Adrenal gland (tissue), 12 donors: ENCODE results near the gene TFDP1. TPM values are rescaled to one million over a fixed set of nuclear protein-coding genes. Genes with fewer than 3 reads are reported as not detected.

ENCODE experiments used
- DNase-seq, 7 donors: peaks; one replicate each; pipeline ENCODE4 v3.0.0-alpha.2; 2019 to 2020
- H3K27ac ChIP-seq, 5 donors: fragments of 200-600 bp; sonication (generic) in 4 of 5; 1 replicate in 3 of 5; 2 replicates in 2 of 5; pipeline versions ENCODE4 v1.5.1 to v1.8.0; 2016 to 2020; ENCODE audit warnings: mild to moderate bottlenecking in 1 of 5
- H3K27me3 ChIP-seq: fragments of 200-600 bp; 2 replicates; pipeline ENCODE4 v1.8.0; 2021
- H3K36me3 ChIP-seq, 2 donors: fragments of 200-600 bp; replicated peaks in 1 of 2; 1 replicate in 1 of 2; 2 replicates in 1 of 2; pipeline versions ENCODE4 v1.5.1 to v1.8.0; 2018 to 2022
- H3K4me1 ChIP-seq, 2 donors: fragments of 200-600 bp; replicated peaks in 1 of 2; 1 replicate in 1 of 2; 2 replicates in 1 of 2; pipeline versions ENCODE4 v1.5.1 to v1.8.0; 2018 to 2021
- H3K4me3 ChIP-seq, 4 donors: fragments of 200-600 bp; sonication (generic) in 3 of 4; one replicate each; pipeline ENCODE4 v1.5.1; 2016 to 2018
- H3K9me3 ChIP-seq, 3 donors: fragments of 200-600 bp; sonication (generic) in 1 of 3; replicated peaks in 1 of 3; 1 replicate in 2 of 3; 2 replicates in 1 of 3; pipeline versions ENCODE4 v1.5.1 to v1.8.0; 2016 to 2021
- CTCF ChIP-seq, 6 experiments: fragments of 450-650 bp in 4 of 6; fragments of 200-600 bp in 2 of 6; sonication (generic) in 1 of 6; IDR thresholded peaks; 1 replicate in 5 of 6; 2 replicates in 1 of 6; pipeline versions ENCODE4 v1.5.1 to v1.8.0; 2016 to 2021; ENCODE audit warnings: antibody characterized with exemption in 6 of 6, mild to moderate bottlenecking in 2 of 6, moderate library complexity in 1 of 6
- POLR2A ChIP-seq, 2 donors: fragments of 450-650 bp; IDR thresholded peaks; one replicate each; pipeline ENCODE4 v1.6.1; 2017; ENCODE audit warnings: antibody characterized with exemption in 2 of 2, mild to moderate bottlenecking in 2 of 2, moderate library complexity in 1 of 2
- WGBS, 4 donors: extraction: QIAGEN DNeasy Blood & Tissue Kit in 2 of 4; methylation state at CpG; one replicate each; pipeline versions ENCODE4 v1.1.5 to v1.1.7; 2013 to 2017; 5-methylcytosine and 5-hydroxymethylcytosine counted together
- intact Hi-C, 2 donors: fragments of 100-400 bp; cut with DNase I; formaldehyde crosslinking; loops; one replicate each; pipeline versions ENCODE4 v1.14.1 to v1.15.0; 2022 to 2023
- polyA plus RNA-seq, 3 donors: library from polyadenylated mRNA; stranded (reverse); fragments of 200-250 nt in 2 of 3; fragments of 350-450 nt in 1 of 3; fragmentation: Illumina TruSeq in 1 of 3; extraction: RNeasy Lipid Tissue Mini Kit (QIAGEN cat#74804) in 1 of 3; gene quantifications; one replicate each; pipeline ENCODE4 v1.2.3, GENCODE V29; 2013 to 2014
- total RNA-seq, 9 donors: library from RNA; depleted of rRNA in 4 of 9; stranded (reverse); fragments of >200 nt in 4 of 9; fragments of 120-200 nt in 1 of 9; fragmentation: NEBNext Ultra II Directional in 1 of 9; extraction: Animal tissue kit (Norgen Biotek cat#: 25700) in 1 of 9; gene quantifications; one replicate each; pipeline versions ENCODE4 v1.1.0 to v1.2.4, GENCODE V29; 2013 to 2023
- donor health status: healthy with polysubstance abuse.
- donor health status: Bipolar disorder and iron deficiency.
- donor health status: DM: yes; HTN: yes; CAD: no.
- donor health status: DM: no; HTN: no; CAD: no.
- donor health status: DM: no; HTN: no; CAD: no.
- donor health status: DM: yes; HTN: yes; CAD: no.

The TFDP1 gene
- total and polyA plus RNA-seq, 12 donors, result 16.5 to 50.0 (median 35.5) TPM

GRCh38 chr13:113648216-113648610 lies 63.7 kb downstream of the TFDP1 start:
- Histone ChIP-seq H3K4me3 (no peak overlapping the region), H3K9me3 (no peaks in the 10 kb centered on the region), H3K27ac (peak overlapping the region in 1 of 5 donors; percentile 61), H3K36me3 (no peaks in the 10 kb centered on the region), H3K4me1 (peaks cover 8 to 14% of the 10 kb centered on the region in 2 donors), H3K27me3 (no peaks in the 10 kb centered on the region)
- DNase-seq, result peak in 2 of 7 donors; percentile 14 to 15
- WGBS, 4 donors, result 61 to 69% (median 62%) methylated on average over 13 of the region's 13 CpGs
- intact Hi-C loops, result no loop called here
- TF ChIP-seq CTCF (IDR thresholded peaks at IDR 0.05), result no peak
- TF ChIP-seq POLR2A (IDR thresholded peaks at IDR 0.05), result no peak

GRCh38 chr13:113649212-113649611 lies 64.7 kb downstream of the TFDP1 start:
- Histone ChIP-seq H3K4me1 (peaks cover 8 to 14% of the 10 kb centered on the region in 2 donors), H3K4me3 (no peak overlapping the region), H3K27ac (no peak overlapping the region), H3K9me3 (no peaks in the 10 kb centered on the region), H3K27me3 (no peaks in the 10 kb centered on the region), H3K36me3 (no peaks in the 10 kb centered on the region)
- intact Hi-C loops, result no loop called here
- peak in 2 of 7 donors; percentile 9 to 12 for DNase-seq
- no peak for TF ChIP-seq POLR2A (IDR thresholded peaks at IDR 0.05)
- TF ChIP-seq CTCF (IDR thresholded peaks at IDR 0.05), result no peak
- WGBS, 4 donors, result 53 to 74% (median 60%) methylated on average over 17 of the region's 17 CpGs

DNA sequence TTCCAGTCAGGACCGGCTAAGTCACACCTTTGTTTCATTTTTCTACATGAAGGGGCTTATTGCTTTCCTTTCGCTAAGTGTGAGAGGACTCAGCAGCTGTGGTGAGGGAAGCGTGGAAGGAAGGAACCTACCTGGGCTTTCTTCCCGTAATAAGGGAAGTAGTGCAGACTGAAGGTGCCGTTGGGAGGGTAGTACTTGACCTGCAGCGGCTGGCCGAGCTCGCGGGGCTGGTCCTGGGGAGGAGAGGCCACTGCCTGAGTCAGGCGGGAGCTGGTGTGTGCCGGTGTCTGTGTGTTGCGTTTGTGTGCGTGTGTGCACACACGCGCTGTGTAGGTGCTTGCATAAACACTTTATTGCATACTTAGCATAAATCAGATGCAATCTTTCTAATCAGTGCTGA lies 65.7 kb downstream of the TFDP1 start:
- H3K9me3 ChIP-seq, result no peaks in the 10 kb centered on the region
- no peak for TF ChIP-seq CTCF (IDR thresholded peaks at IDR 0.05)
- no peak for TF ChIP-seq POLR2A (IDR thresholded peaks at IDR 0.05)
- no peak overlapping the region for H3K4me3 ChIP-seq
- peaks cover 8 to 14% of the 10 kb centered on the region in 2 donors for H3K4me1 ChIP-seq
- H3K36me3 ChIP-seq, result no peaks in the 10 kb centered on the region
- H3K27me3 ChIP-seq, result no peaks in the 10 kb centered on the region
- peak in 2 of 7 donors; percentile 5 to 9 for DNase-seq
- 93 to 94% (median 94%) methylated on average over 15 of the region's 15 CpGs for WGBS, 4 donors
- intact Hi-C loops, result no loop called here
- no peak overlapping the region for H3K27ac ChIP-seq

DNA sequence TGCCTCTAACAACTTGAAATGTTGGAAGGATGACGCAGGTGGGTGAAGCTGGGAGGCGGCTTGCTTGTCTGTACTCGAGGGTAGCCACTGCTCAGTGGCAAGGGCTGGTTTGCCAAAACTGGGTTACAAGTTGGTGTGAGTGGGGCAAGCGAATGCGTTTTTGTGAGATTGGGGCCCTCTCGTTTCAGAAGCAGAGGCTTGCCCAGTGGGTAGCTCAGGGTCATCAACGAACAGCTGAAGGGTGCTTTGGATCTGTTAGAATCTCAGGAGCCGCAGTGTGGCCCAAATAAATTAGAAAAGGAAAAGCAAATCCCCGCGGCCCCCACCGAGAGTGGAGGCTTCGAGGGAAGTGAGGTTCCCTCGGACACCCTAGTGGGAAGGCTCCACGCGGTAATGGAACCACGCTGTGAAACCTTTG lies 66.2 kb downstream of the TFDP1 start:
- TF ChIP-seq POLR2A (IDR thresholded peaks at IDR 0.05), result no peak
- no peak overlapping the region for H3K4me3 ChIP-seq
- no peak overlapping the region for H3K27ac ChIP-seq
- WGBS, 4 donors, result 93 to 94% (median 93%) methylated on average over 16 of the region's 16 CpGs
- peaks cover 8 to 14% of the 10 kb centered on the region in 2 donors for H3K4me1 ChIP-seq
- intact Hi-C loops, result no loop called here
- H3K9me3 ChIP-seq, result no peaks in the 10 kb centered on the region
- no peaks in the 10 kb centered on the region for H3K36me3 ChIP-seq
- peak in 2 of 7 donors; percentile 7 to 9 for DNase-seq
- no peaks in the 10 kb centered on the region for H3K27me3 ChIP-seq
